ENCODE measurements around the gene PRAMEF25.
"Not testable (repeated sequence)": the region's sequence is repeated elsewhere in the genome, so short reads cannot be mapped to it uniquely, and the experiment has no call there.

Gene PRAMEF25

GRCh38 chr1:13070474-13070873 is at the start of gene PRAMEF25:
TSS of gene PRAMEF25 (plus strand) at chr1:13070774. CDS start at chr1:13073694, 2,920 bp downstream.
- H3K4me1 ChIP-seq (ENCODE audit: insufficient read depth, insufficient read length); H3K9me3 ChIP-seq (ENCODE audit: insufficient read depth, low read length); H3K9ac ChIP-seq (ENCODE audit: insufficient read length, low read depth); H3K36me3 ChIP-seq (ENCODE audit: insufficient read depth, insufficient read length, low read length); H3K4me3 ChIP-seq (ENCODE audit: insufficient read length, low read depth); DNase-seq (ENCODE audit: low read depth, low spot score); H3K27me3 ChIP-seq (ENCODE audit: insufficient read depth, insufficient read length): not testable (repeated sequence)

- not testable (repeated sequence) for H3K4me3 ChIP-seq (ENCODE audit: insufficient read length, low read depth); H3K36me3 ChIP-seq (ENCODE audit: insufficient read depth, insufficient read length, low read length); DNase-seq (ENCODE audit: low read depth, low spot score); H3K27me3 ChIP-seq (ENCODE audit: insufficient read depth, insufficient read length); H3K9me3 ChIP-seq (ENCODE audit: insufficient read depth, low read length); H3K9ac ChIP-seq (ENCODE audit: insufficient read length, low read depth); H3K4me1 ChIP-seq (ENCODE audit: insufficient read depth, insufficient read length)
Measured at GRCh38 chr1:13056475-13056874, 14.1 kb upstream of the PRAMEF25 start, which contains the start of gene PRAMEF27. TSS of gene PRAMEF27 (minus strand) at chr1:13056575. CDS start at chr1:13053659, 2,916 bp downstream.

- not testable (repeated sequence) for H3K36me3 ChIP-seq (ENCODE audit: insufficient read depth, insufficient read length, low read length)
Measured at GRCh38 chr1:13116754-13117153, 46.2 kb downstream of the PRAMEF25 start, which contains the start of gene HNRNPCL2. TSS of gene HNRNPCL2 (minus strand) at chr1:13116854. CDS start at chr1:13116400, 454 bp downstream.

More at GRCh38 chr1:13116754-13117153, 46.2 kb downstream of the PRAMEF25 start, which contains the start of gene HNRNPCL2:
- H3K9me3 ChIP-seq (ENCODE audit: insufficient read depth, low read length); H3K4me1 ChIP-seq (ENCODE audit: insufficient read depth, insufficient read length); DNase-seq (ENCODE audit: low read depth, low spot score); H3K4me3 ChIP-seq (ENCODE audit: insufficient read length, low read depth); H3K9ac ChIP-seq (ENCODE audit: insufficient read length, low read depth): not testable (repeated sequence)
- peaks cover 32% of the 10 kb centered on the region for H3K27me3 ChIP-seq (ENCODE audit: insufficient read depth, insufficient read length)

Measured in NT2/D1 (cell line).